Stomach smooth muscle (tissue), 2 donors: ENCODE measurements around the gene ROBO1.

Source experiments
- H3K27ac ChIP-seq: one replicate; pipeline ENCODE4 v1.7.0; 2013; ENCODE audit warnings: mild to moderate bottlenecking, low read length, inconsistent platforms
- H3K27me3 ChIP-seq, 2 donors: one replicate each; pipeline ENCODE4 v1.7.0; 2013; ENCODE audit warnings: low read length in 2 of 2; ENCODE audit not compliant: insufficient read depth in 2 of 2, control insufficient read depth in 1 of 2
- H3K36me3 ChIP-seq, 2 donors: one replicate each; pipeline ENCODE4 v1.7.0; 2013; ENCODE audit warnings: low read length in 2 of 2; ENCODE audit not compliant: control insufficient read depth in 2 of 2, insufficient read depth in 2 of 2
- H3K4me1 ChIP-seq: one replicate; pipeline ENCODE4 v1.7.0; 2013; ENCODE audit warnings: low read length; ENCODE audit not compliant: control insufficient read depth, insufficient read depth
- H3K4me3 ChIP-seq, 2 donors: one replicate each; pipeline ENCODE4 v1.7.0; 2013; ENCODE audit warnings: low read length in 2 of 2
- H3K9ac ChIP-seq, 2 donors: one replicate each; pipeline ENCODE4 v1.7.0; 2013; ENCODE audit warnings: low read length in 2 of 2, mild to moderate bottlenecking in 1 of 2
- H3K9me3 ChIP-seq, 2 donors: one replicate each; pipeline ENCODE4 v1.7.0; 2013; ENCODE audit warnings: low read length in 2 of 2; ENCODE audit not compliant: control insufficient read depth in 2 of 2
- donor health status: healthy.
- donor health status: Pancreatic carcinoma.

ROBO1 gene

GRCh38 chr3:79364784-79365183 is 403.0 kb downstream of the ROBO1 start:
- Histone ChIP-seq H3K9me3 (no peaks in the 10 kb centered on the region), H3K9ac (no peak overlapping the region), H3K27me3 (no peaks in the 10 kb centered on the region), H3K36me3 (no peaks in the 10 kb centered on the region), H3K4me1 (no peaks in the 10 kb centered on the region), H3K27ac (no peak overlapping the region), H3K4me3 (no peak overlapping the region)

GRCh38 chr3:79362571-79363270 is 405.1 kb downstream of the ROBO1 start:
- H3K9ac ChIP-seq: no peak overlapping the region

GRCh38 chr3:79361748-79362378 is 405.9 kb downstream of the ROBO1 start:
- H3K4me1 ChIP-seq: no peaks in the 10 kb centered on the region
- H3K27me3 ChIP-seq: no peaks in the 10 kb centered on the region
- peak overlapping the region in 1 of 2 donors; percentile 0 for H3K4me3 ChIP-seq
- H3K9me3 ChIP-seq: no peaks in the 10 kb centered on the region
- peak overlapping the region in 1 of 2 donors; percentile 23 for H3K9ac ChIP-seq
- H3K27ac ChIP-seq: no peak overlapping the region
- H3K36me3 ChIP-seq: no peaks in the 10 kb centered on the region

More at GRCh38 chr3:79362571-79363270, 405.1 kb downstream of the ROBO1 start:
- H3K36me3 ChIP-seq: no peaks in the 10 kb centered on the region
- no peaks in the 10 kb centered on the region for H3K9me3 ChIP-seq
- H3K4me3 ChIP-seq: no peak overlapping the region
- no peaks in the 10 kb centered on the region for H3K27me3 ChIP-seq
- H3K4me1 ChIP-seq: no peaks in the 10 kb centered on the region
- no peak overlapping the region for H3K27ac ChIP-seq

- H3K9me3 ChIP-seq: no peaks in the 10 kb centered on the region
- no peaks in the 10 kb centered on the region for H3K27me3 ChIP-seq
- H3K4me1 ChIP-seq: no peaks in the 10 kb centered on the region
- no peak overlapping the region for H3K27ac ChIP-seq
- H3K4me3 ChIP-seq: no peak overlapping the region
- H3K36me3 ChIP-seq: no peaks in the 10 kb centered on the region
- no peak overlapping the region for H3K9ac ChIP-seq
Measured at GRCh38 chr3:79358327-79358726, 409.5 kb downstream of the ROBO1 start.

GRCh38 chr3:79354179-79354688 is 413.6 kb downstream of the ROBO1 start:
- Histone ChIP-seq H3K4me3 (no peak overlapping the region), H3K9ac (no peak overlapping the region), H3K36me3 (no peaks in the 10 kb centered on the region), H3K4me1 (no peaks in the 10 kb centered on the region), H3K27me3 (no peaks in the 10 kb centered on the region), H3K27ac (peak overlapping the region; percentile 47), H3K9me3 (no peaks in the 10 kb centered on the region)

GRCh38 chr3:79351699-79352098 is 416.1 kb downstream of the ROBO1 start:
- Histone ChIP-seq H3K4me1 (no peaks in the 10 kb centered on the region), H3K9me3 (no peaks in the 10 kb centered on the region), H3K27ac (no peak overlapping the region), H3K9ac (peak overlapping the region in 1 of 2 donors; percentile 10), H3K4me3 (no peak overlapping the region), H3K36me3 (no peaks in the 10 kb centered on the region), H3K27me3 (no peaks in the 10 kb centered on the region)

- H3K27me3 ChIP-seq: no peaks in the 10 kb centered on the region
- H3K36me3 ChIP-seq: no peaks in the 10 kb centered on the region
- H3K27ac ChIP-seq: no peak overlapping the region
- no peak overlapping the region for H3K9ac ChIP-seq
- H3K4me1 ChIP-seq: no peaks in the 10 kb centered on the region
- no peak overlapping the region for H3K4me3 ChIP-seq
- H3K9me3 ChIP-seq: no peaks in the 10 kb centered on the region
Measured at GRCh38 chr3:79344876-79345871, 422.6 kb downstream of the ROBO1 start.

GRCh38 chr3:79341961-79342360 is 425.8 kb downstream of the ROBO1 start:
- H3K36me3 ChIP-seq: no peaks in the 10 kb centered on the region
- no peaks in the 10 kb centered on the region for H3K9me3 ChIP-seq
- H3K4me1 ChIP-seq: no peaks in the 10 kb centered on the region
- no peak overlapping the region for H3K9ac ChIP-seq
- no peak overlapping the region for H3K27ac ChIP-seq
- no peak overlapping the region for H3K4me3 ChIP-seq
- H3K27me3 ChIP-seq: no peaks in the 10 kb centered on the region

- Histone ChIP-seq H3K9ac (no peak overlapping the region), H3K9me3 (no peaks in the 10 kb centered on the region), H3K27ac (no peak overlapping the region), H3K4me3 (no peak overlapping the region), H3K4me1 (no peaks in the 10 kb centered on the region), H3K36me3 (no peaks in the 10 kb centered on the region), H3K27me3 (no peaks in the 10 kb centered on the region)
Measured at GRCh38 chr3:79339846-79340245, 428.0 kb downstream of the ROBO1 start.

- no peaks in the 10 kb centered on the region for H3K9me3 ChIP-seq
- H3K9ac ChIP-seq: no peak overlapping the region
- H3K4me1 ChIP-seq: no peaks in the 10 kb centered on the region
- H3K27me3 ChIP-seq: no peaks in the 10 kb centered on the region
- H3K36me3 ChIP-seq: no peaks in the 10 kb centered on the region
- H3K27ac ChIP-seq: no peak overlapping the region
- H3K4me3 ChIP-seq: no peak overlapping the region
Measured at GRCh38 chr3:79337798-79338197, 430.0 kb downstream of the ROBO1 start.
